ENCODE measurements around the gene MAU2.

The MAU2 gene

GRCh38 chr19:19306191-19306590, 14.4 kb upstream of the MAU2 start:
- DNase-seq (ENCODE audit: extremely low read depth, low read depth), result no peak
- TF ChIP-seq CTCF (IDR thresholded peaks at IDR 0.05; ENCODE audit: low read depth, low read length), result no peak

GRCh38 chr19:19308373-19308772, 12.3 kb upstream of the MAU2 start:
- TF ChIP-seq CTCF (IDR thresholded peaks at IDR 0.05; ENCODE audit: low read depth, low read length), result no peak
- DNase-seq (ENCODE audit: extremely low read depth, low read depth), result no peak

DNA sequence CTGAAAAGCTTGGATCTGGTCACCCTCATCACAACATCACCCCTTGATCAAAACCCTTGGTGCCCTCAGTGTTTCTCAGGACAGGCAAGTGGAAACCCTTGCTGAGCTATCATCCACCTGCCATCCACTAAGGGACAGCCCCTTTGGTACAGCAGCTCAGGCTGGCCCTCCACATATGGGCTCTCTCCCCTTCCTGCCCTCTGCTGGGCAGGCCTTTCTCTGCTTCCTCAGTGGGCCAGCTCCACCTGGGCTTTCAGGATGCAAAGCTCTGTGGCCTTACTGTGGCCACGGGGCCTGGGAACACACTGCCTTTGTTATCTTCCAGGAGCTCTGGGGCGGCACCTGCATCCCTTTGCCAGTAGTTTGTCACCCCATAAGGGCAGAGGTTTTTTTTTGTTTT, 5.2 kb upstream of the MAU2 start:
- no peak for DNase-seq (ENCODE audit: extremely low read depth, low read depth)

GRCh38 chr19:19316082-19316481, 4.5 kb upstream of the MAU2 start:
- no peak for DNase-seq (ENCODE audit: extremely low read depth, low read depth)
- no peak for TF ChIP-seq CTCF (IDR thresholded peaks at IDR 0.05; ENCODE audit: low read depth, low read length)

More for the DNA sequence above, 5.2 kb upstream of the MAU2 start:
- no peak for TF ChIP-seq CTCF (IDR thresholded peaks at IDR 0.05; ENCODE audit: low read depth, low read length)

- no peak for TF ChIP-seq CTCF (IDR thresholded peaks at IDR 0.05; ENCODE audit: low read depth, low read length)
- DNase-seq (ENCODE audit: extremely low read depth, low read depth), result no peak
Observed at GRCh38 chr19:19319732-19320360, 783 bp upstream of the MAU2 start.

DNA sequence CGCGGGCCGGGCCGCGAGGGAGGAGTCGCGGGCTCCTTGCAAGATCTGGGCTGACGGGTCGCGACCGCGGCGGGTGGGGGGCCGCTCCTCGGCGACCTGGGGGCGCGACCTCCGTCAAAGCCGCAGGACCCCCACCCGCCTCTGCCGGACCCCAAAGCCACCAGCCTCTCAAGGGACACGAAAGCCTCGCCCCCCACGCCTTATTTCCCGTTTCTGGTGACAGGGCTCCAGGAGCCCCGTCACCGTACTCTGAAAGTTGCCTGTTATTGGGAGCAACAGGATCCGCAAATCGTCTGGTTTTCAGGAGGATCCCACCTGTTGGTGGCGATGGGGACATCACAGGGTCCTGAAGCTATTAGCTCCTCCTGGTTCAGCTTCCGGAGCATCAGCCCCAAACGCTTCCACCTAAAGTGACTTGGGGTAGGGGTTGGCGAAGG, 530 bp downstream of the MAU2 start:
- no peak for TF ChIP-seq CTCF (IDR thresholded peaks at IDR 0.05; ENCODE audit: low read depth, low read length)
- DNase-seq (ENCODE audit: extremely low read depth, low read depth), result no peak

GRCh38 chr19:19324059-19324770, 3.6 kb downstream of the MAU2 start:
- TF ChIP-seq CTCF (IDR thresholded peaks at IDR 0.05; ENCODE audit: low read depth, low read length), result no peak
- no peak for DNase-seq (ENCODE audit: extremely low read depth, low read depth)

Measured in AG09319 (cell line).